B cell (primary cell): ENCODE results near the gene DISP3. TPM values are rescaled to one million over a fixed set of nuclear protein-coding genes. Genes with fewer than 3 reads are reported as not detected.

Source experiments
- ATAC-seq: fragments of 200-7000 bp; cut with Tn5 transposase; one replicate; pipeline ENCODE4 v1.10.0; 2021; ENCODE audit warnings: low read depth, mild to moderate bottlenecking, moderate number of reproducible peaks, moderate library complexity
- CTCF ChIA-PET: fragments of 350-600 bp; sonication (Branson Sonifier 250); formaldehyde crosslinking; loops from one replicate; lab custom pipeline; 2021; ENCODE audit warnings: antibody characterized with exemption, inconsistent platforms; lab: Charles Lee
- POLR2A ChIA-PET: fragments of 350-600 bp; sonication (Branson Sonifier 250); formaldehyde crosslinking; loops from one replicate; lab custom pipeline; 2021; ENCODE audit warnings: antibody characterized with exemption; lab: Charles Lee
- DNase-seq: peaks from one replicate; pipeline ENCODE4 v3.0.0; 2013
- H2AFZ ChIP-seq: 2 replicates; pipeline ENCODE4 v1.6.1; 2012; ENCODE audit warnings: mild to moderate bottlenecking, low read depth, low read length; ENCODE audit not compliant: insufficient read depth, poor library complexity, severe bottlenecking
- H3K27ac ChIP-seq, 2 donors: 1 replicate in 1 of 2; 2 replicates in 1 of 2; pipeline ENCODE4 v1.5.1; 2012 to 2013; ENCODE audit warnings: low read length in 2 of 2, mild to moderate bottlenecking in 2 of 2, moderate library complexity in 1 of 2
- H3K27me3 ChIP-seq, 4 experiments: fragments of 200-600 bp in 1 of 4; sonication (generic) in 1 of 4; replicated peaks in 1 of 4; 1 replicate in 2 of 4; 2 replicates in 2 of 4; pipeline versions ENCODE4 v1.6.1 to v1.7.0; 2013 to 2016; ENCODE audit warnings: low read length in 3 of 4, mild to moderate bottlenecking in 2 of 4, mixed read lengths in 1 of 4, moderate library complexity in 1 of 4; ENCODE audit not compliant: insufficient read depth in 4 of 4, control insufficient read depth in 3 of 4; ENCODE audit errors: control extremely low read depth in 1 of 4
- H3K36me3 ChIP-seq, 2 experiments: replicated peaks in 1 of 2; 1 replicate in 1 of 2; 2 replicates in 1 of 2; pipeline versions ENCODE4 v1.6.1 to v1.7.1; 2013; ENCODE audit warnings: low read length in 1 of 2; ENCODE audit not compliant: insufficient read depth in 2 of 2, control insufficient read depth in 1 of 2; ENCODE audit errors: control extremely low read depth in 1 of 2, extremely low read depth in 1 of 2
- H3K4me1 ChIP-seq, 2 donors: fragments of 200-600 bp in 1 of 2; sonication (generic) in 1 of 2; 1 replicate in 1 of 2; 2 replicates in 1 of 2; pipeline versions ENCODE4 v1.5.1 to v1.6.1; 2013 to 2017; ENCODE audit warnings: low read length in 2 of 2; ENCODE audit not compliant: control insufficient read depth in 2 of 2, insufficient read depth in 2 of 2
- H3K4me2 ChIP-seq: replicated peaks from 2 replicates; pipeline ENCODE3; 2012; ENCODE audit warnings: mild to moderate bottlenecking, low read depth, low read length; ENCODE audit not compliant: poor library complexity, severe bottlenecking
- H3K4me3 ChIP-seq, 5 experiments: fragments of 200-600 bp in 1 of 5; sonication (generic) in 1 of 5; 1 replicate in 3 of 5; 2 replicates in 2 of 5; pipeline versions ENCODE4 v1.5.1 to v1.7.0; 2011 to 2016; ENCODE audit warnings: low read length in 4 of 5, mild to moderate bottlenecking in 4 of 5, low read depth in 2 of 5, control low read depth in 1 of 5, moderate library complexity in 1 of 5; ENCODE audit not compliant: insufficient read depth in 1 of 5; ENCODE audit errors: control extremely low read depth in 1 of 5, extremely low read depth in 1 of 5
- H3K79me2 ChIP-seq: fragments of 200-600 bp; sonication (generic); one replicate; pipeline ENCODE4 v1.6.0; 2016; ENCODE audit warnings: low read length; ENCODE audit not compliant: control insufficient read depth, insufficient read depth
- H3K9ac ChIP-seq: fragments of 200-600 bp; sonication (generic); 2 replicates; pipeline ENCODE4 v1.6.1; 2017; ENCODE audit warnings: mild to moderate bottlenecking, low read length, moderate library complexity
- H3K9me3 ChIP-seq, 3 donors: one replicate each; pipeline versions ENCODE4 v1.6.1 to v1.7.1; 2013; ENCODE audit warnings: low read length in 2 of 3; ENCODE audit not compliant: control insufficient read depth in 2 of 3, insufficient read depth in 1 of 3; ENCODE audit errors: control extremely low read depth in 1 of 3
- H4K20me1 ChIP-seq: 2 replicates; pipeline ENCODE4 v1.6.0; 2012; ENCODE audit warnings: mild to moderate bottlenecking, low read length; ENCODE audit not compliant: insufficient read depth, control insufficient read depth, poor library complexity, severe bottlenecking
- H3K27ac Mint-ChIP-seq: one replicate; pipeline ENCODE4 v1.8.0; 2021; ENCODE audit warnings: mixed read lengths
- H3K27me3 Mint-ChIP-seq: one replicate; pipeline ENCODE4 v1.8.0; 2021; ENCODE audit warnings: mixed read lengths
- H3K4me1 Mint-ChIP-seq: one replicate; pipeline ENCODE4 v1.8.0; 2021; ENCODE audit warnings: mixed read lengths
- H3K4me3 Mint-ChIP-seq: one replicate; pipeline ENCODE4 v1.8.0; 2021; ENCODE audit warnings: mixed read lengths
- H3K9me3 Mint-ChIP-seq: one replicate; pipeline ENCODE4 v1.8.0; 2022; ENCODE audit warnings: mixed read lengths; ENCODE audit not compliant: insufficient read depth
- CTCF ChIP-seq: fragments of 200-600 bp; IDR thresholded peaks from one replicate; pipeline ENCODE4 v1.8.0; 2022; ENCODE audit warnings: antibody characterized with exemption, mild to moderate bottlenecking
- EZH2 ChIP-seq: IDR thresholded peaks from 2 replicates; pipeline ENCODE4 v1.6.1; 2012; ENCODE audit warnings: borderline replicate concordance, low read depth, mild to moderate bottlenecking, moderate library complexity, low read length; ENCODE audit not compliant: insufficient read depth, poor library complexity, severe bottlenecking
- WGBS: methylation state at CpG from one replicate; pipeline ENCODE4 v1.1.5; 2013; ENCODE audit warnings: missing lambda C conversion rate; ENCODE audit not compliant: insufficient coverage; 5-methylcytosine and 5-hydroxymethylcytosine counted together
- intact Hi-C: fragments of 100-400 bp; cut with micrococcal nuclease; formaldehyde crosslinking; loops from one replicate; pipeline ENCODE4 v1.10.0; 2022
- polyA plus RNA-seq: library from polyadenylated mRNA; depleted of rRNA; stranded (reverse); fragments of >200 nt; gene quantifications from 2 replicates; pipeline ENCODE4 v1.2.3, GENCODE V29; 2012
- total RNA-seq, 2 donors: library from RNA; stranded (reverse); fragments of 120-200 nt in 1 of 2; gene quantifications; 1 replicate in 1 of 2; 2 replicates in 1 of 2; pipeline versions ENCODE4 v1.2.3 to v1.2.4, GENCODE V29; 2013 to 2022

DISP3 gene
- total and polyA plus RNA-seq, 2 donors (not counting 1 experiment from before 2014, with no cell fraction given): 0.25 to 1.6 TPM

GRCh38 chr1:11485191-11485590 lies 6.2 kb downstream of the DISP3 start:
- no peak overlapping the region for H2AFZ ChIP-seq
- no peak overlapping the region for H3K4me3 ChIP-seq
- DNase-seq (no peak), ATAC-seq (no peak)
- no peaks in the 10 kb centered on the region for H4K20me1 ChIP-seq
- H3K4me1 ChIP-seq: peaks cover under 1 to 4% of the 10 kb centered on the region in 2 donors
- peaks cover 0 to 9% (median 0%) of the 10 kb centered on the region in 3 donors for H3K9me3 ChIP-seq
- no peaks in the 10 kb centered on the region for H3K79me2 ChIP-seq
- ChIA-PET CTCF (no interaction called here), POLR2A (no interaction called here)
- H3K27me3 Mint-ChIP-seq: peaks cover 57% of the 10 kb centered on the region
- H3K27ac ChIP-seq: no peak overlapping the region
- intact Hi-C loops: no loop called here
- no peaks in the 10 kb centered on the region for H3K36me3 ChIP-seq
- no peak for TF ChIP-seq EZH2
- no peak for TF ChIP-seq CTCF
- no peak overlapping the region for H3K4me3 Mint-ChIP-seq
- peaks cover 2% of the 10 kb centered on the region for H3K9me3 Mint-ChIP-seq
- no peak overlapping the region for H3K9ac ChIP-seq
- H3K4me1 Mint-ChIP-seq: peaks cover 7% of the 10 kb centered on the region
- H3K4me2 ChIP-seq: no peak overlapping the region
- peaks cover 0 to 26% (median 4%) of the 10 kb centered on the region in 4 experiments for H3K27me3 ChIP-seq
- H3K27ac Mint-ChIP-seq: no peak overlapping the region
- 52% methylated on average over 6 of the region's 6 CpGs for WGBS

GRCh38 chr1:11486231-11487009 lies 7.5 kb downstream of the DISP3 start:
- no peak overlapping the region for H3K4me3 ChIP-seq
- WGBS: 70% methylated on average over 5 of the region's 12 CpGs
- H3K4me1 Mint-ChIP-seq: no peaks in the 10 kb centered on the region
- H3K27ac Mint-ChIP-seq: no peak overlapping the region
- H3K9ac ChIP-seq: no peak overlapping the region
- H4K20me1 ChIP-seq: no peaks in the 10 kb centered on the region
- no peaks in the 10 kb centered on the region for H3K79me2 ChIP-seq
- no peaks in the 10 kb centered on the region for H3K4me1 ChIP-seq
- H2AFZ ChIP-seq: no peak overlapping the region
- H3K27ac ChIP-seq: no peak overlapping the region
- DNase-seq (no peak), ATAC-seq (no peak)
- H3K4me3 Mint-ChIP-seq: no peak overlapping the region
- peaks cover 45% of the 10 kb centered on the region for H3K27me3 Mint-ChIP-seq
- TF ChIP-seq EZH2 (no peak), CTCF (no peak)
- H3K9me3 Mint-ChIP-seq: no peaks in the 10 kb centered on the region
- CTCF ChIA-PET: no interaction called here
- intact Hi-C loops: no loop called here
- peaks cover 0 to 14% (median under 1%) of the 10 kb centered on the region in 4 experiments for H3K27me3 ChIP-seq
- POLR2A ChIA-PET: no interaction called here
- no peaks in the 10 kb centered on the region for H3K36me3 ChIP-seq
- no peak overlapping the region for H3K4me2 ChIP-seq
- peaks cover 0 to 5% (median 0%) of the 10 kb centered on the region in 3 donors for H3K9me3 ChIP-seq
